Uterus (tissue), 4 donors: ENCODE measurements around the gene CNTNAP4. TPM values are rescaled to one million over a fixed set of nuclear protein-coding genes. Genes with fewer than 3 reads are reported as not detected.

Source experiments
- DNase-seq, 2 donors: peaks; one replicate each; pipeline ENCODE4 v3.0.0-alpha.2; 2019 to 2020
- H3K27ac ChIP-seq, 2 donors: fragments of 200-600 bp; sonication (generic); 1 replicate in 1 of 2; 2 replicates in 1 of 2; pipeline ENCODE4 v1.5.1; 2016 to 2018
- H3K27me3 ChIP-seq, 2 donors: fragments of 200-600 bp; sonication (generic); one replicate each; pipeline ENCODE4 v1.5.1; 2018 to 2019; ENCODE audit warnings: control low read depth in 1 of 2
- H3K36me3 ChIP-seq, 2 donors: fragments of 200-600 bp; sonication (generic); one replicate each; pipeline ENCODE4 v1.5.1; 2019; ENCODE audit warnings: control low read depth in 1 of 2
- H3K4me1 ChIP-seq, 2 donors: fragments of 200-600 bp; sonication (generic); one replicate each; pipeline ENCODE4 v1.5.1; 2018 to 2019; ENCODE audit warnings: control low read depth in 1 of 2
- H3K4me3 ChIP-seq, 2 donors: fragments of 200-600 bp; sonication (generic); 1 replicate in 1 of 2; 2 replicates in 1 of 2; pipeline ENCODE4 v1.5.1; 2018 to 2019; ENCODE audit warnings: mild to moderate bottlenecking in 1 of 2
- H3K9me3 ChIP-seq, 2 donors: fragments of 200-600 bp; sonication (generic); one replicate each; pipeline ENCODE4 v1.5.1; 2019; ENCODE audit warnings: control low read depth in 1 of 2
- POLR2A ChIP-seq, 2 donors: fragments of 450-650 bp; IDR thresholded peaks; one replicate each; pipeline ENCODE4 v1.6.1; 2016; ENCODE audit warnings: antibody characterized with exemption in 2 of 2, mild to moderate bottlenecking in 1 of 2, moderate library complexity in 1 of 2
- intact Hi-C: fragments of 100-400 bp; cut with DNase I; formaldehyde crosslinking; loops from one replicate; pipeline ENCODE4 v1.15.1; 2023; ENCODE audit warnings: low total_unique reads
- total RNA-seq, 4 donors: library from RNA; depleted of rRNA in 3 of 4; stranded (reverse); fragments of >200 nt in 3 of 4; gene quantifications; one replicate each; pipeline versions ENCODE4 v1.1.0 to v1.2.4, GENCODE V29; 2014 to 2023
- TF ChIP-seq, protein P1 (sequence below), 4 experiments: fragments of 200-600 bp in 2 of 4; fragments of 450-650 bp in 2 of 4; sonication (generic) in 2 of 4; IDR thresholded peaks; one replicate each; pipeline ENCODE4 v1.5.1; 2016 to 2019; ENCODE audit warnings: antibody characterized with exemption in 4 of 4, mild to moderate bottlenecking in 2 of 4, moderate library complexity in 1 of 4
- donor health status: DM: yes; HTN: yes; CAD: no.

Gene CNTNAP4
- total RNA-seq, 4 donors from 2014 or later, result 20.3 TPM; not detected in 3

DNA sequence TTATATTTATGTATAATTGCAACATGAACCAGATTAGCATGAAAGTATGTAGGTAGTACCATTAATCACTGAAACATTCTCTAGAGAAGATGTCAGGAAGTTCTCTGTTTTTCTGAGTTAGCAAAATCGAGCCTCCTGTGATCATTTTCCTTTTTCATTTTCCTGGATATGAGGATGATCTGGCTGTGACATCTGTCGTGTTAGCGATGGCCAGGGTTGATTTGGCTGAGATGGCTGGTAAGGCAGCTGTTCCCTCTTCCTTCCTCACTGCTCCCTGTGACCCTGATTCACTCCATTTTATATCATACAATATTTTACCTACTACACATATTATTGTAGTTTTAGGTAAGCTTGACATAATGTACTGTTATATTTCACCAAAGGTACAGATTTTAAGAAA, 10.3 kb downstream of the CNTNAP4 start:
- Histone ChIP-seq H3K9me3 (no peaks in the 10 kb centered on the region), H3K4me3 (no peak overlapping the region), H3K36me3 (no peaks in the 10 kb centered on the region), H3K27me3 (no peaks in the 10 kb centered on the region), H3K27ac (no peak overlapping the region), H3K4me1 (no peaks in the 10 kb centered on the region)
- TF ChIP-seq POLR2A (IDR thresholded peaks at IDR 0.05), result no peak
- TF ChIP-seq, protein P1, sequence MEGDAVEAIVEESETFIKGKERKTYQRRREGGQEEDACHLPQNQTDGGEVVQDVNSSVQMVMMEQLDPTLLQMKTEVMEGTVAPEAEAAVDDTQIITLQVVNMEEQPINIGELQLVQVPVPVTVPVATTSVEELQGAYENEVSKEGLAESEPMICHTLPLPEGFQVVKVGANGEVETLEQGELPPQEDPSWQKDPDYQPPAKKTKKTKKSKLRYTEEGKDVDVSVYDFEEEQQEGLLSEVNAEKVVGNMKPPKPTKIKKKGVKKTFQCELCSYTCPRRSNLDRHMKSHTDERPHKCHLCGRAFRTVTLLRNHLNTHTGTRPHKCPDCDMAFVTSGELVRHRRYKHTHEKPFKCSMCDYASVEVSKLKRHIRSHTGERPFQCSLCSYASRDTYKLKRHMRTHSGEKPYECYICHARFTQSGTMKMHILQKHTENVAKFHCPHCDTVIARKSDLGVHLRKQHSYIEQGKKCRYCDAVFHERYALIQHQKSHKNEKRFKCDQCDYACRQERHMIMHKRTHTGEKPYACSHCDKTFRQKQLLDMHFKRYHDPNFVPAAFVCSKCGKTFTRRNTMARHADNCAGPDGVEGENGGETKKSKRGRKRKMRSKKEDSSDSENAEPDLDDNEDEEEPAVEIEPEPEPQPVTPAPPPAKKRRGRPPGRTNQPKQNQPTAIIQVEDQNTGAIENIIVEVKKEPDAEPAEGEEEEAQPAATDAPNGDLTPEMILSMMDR (IDR thresholded peaks at IDR 0.05), result no peak
- no peak for DNase-seq
- intact Hi-C loops, result no loop called here

DNA sequence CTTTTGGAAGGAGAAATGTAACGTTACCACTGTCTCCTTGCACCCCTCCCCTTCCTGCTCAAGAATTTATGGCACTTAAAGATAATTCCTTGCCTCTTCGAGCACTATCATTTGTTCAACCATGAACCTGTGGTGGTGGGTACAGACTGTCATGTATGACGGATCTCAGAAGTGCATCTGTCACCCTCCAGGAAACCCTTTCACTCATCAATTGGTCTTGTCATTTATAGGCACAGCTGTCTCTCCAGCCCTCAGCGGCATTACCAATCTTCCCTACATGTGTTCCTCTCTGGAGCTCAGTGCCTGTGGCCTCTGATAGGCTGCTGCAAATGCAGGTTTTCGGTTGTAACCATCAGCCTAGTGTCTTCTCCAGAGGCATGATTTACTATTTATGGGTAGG, 15.0 kb downstream of the CNTNAP4 start:
- Histone ChIP-seq H3K4me1 (no peaks in the 10 kb centered on the region), H3K36me3 (no peaks in the 10 kb centered on the region), H3K27ac (no peak overlapping the region), H3K4me3 (no peak overlapping the region), H3K27me3 (no peaks in the 10 kb centered on the region), H3K9me3 (no peaks in the 10 kb centered on the region)
- no peak for DNase-seq
- TF ChIP-seq, protein P1 (IDR thresholded peaks at IDR 0.05), result no peak
- no peak for TF ChIP-seq POLR2A (IDR thresholded peaks at IDR 0.05)
- intact Hi-C loops, result no loop called here

DNA sequence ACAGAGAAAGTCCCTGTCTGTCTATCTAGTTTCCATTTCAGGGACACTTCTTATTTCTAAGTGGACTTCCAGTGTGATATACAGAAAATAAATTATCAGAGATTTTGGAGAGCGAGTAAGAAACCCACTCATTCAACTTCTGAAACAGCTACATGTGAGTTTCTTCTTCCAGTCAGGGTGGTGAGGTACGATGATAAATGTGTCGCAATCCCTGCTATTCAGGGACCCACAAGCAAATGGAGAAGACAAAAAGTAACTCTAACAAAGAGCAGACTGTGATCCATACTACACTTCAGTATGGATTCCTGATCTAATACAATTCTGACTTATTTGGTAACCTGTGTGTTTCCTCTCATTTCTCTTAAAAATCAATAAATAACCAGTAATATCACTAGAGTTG, 16.8 kb downstream of the CNTNAP4 start:
- intact Hi-C loops, result no loop called here
- DNase-seq, result no peak

DNA sequence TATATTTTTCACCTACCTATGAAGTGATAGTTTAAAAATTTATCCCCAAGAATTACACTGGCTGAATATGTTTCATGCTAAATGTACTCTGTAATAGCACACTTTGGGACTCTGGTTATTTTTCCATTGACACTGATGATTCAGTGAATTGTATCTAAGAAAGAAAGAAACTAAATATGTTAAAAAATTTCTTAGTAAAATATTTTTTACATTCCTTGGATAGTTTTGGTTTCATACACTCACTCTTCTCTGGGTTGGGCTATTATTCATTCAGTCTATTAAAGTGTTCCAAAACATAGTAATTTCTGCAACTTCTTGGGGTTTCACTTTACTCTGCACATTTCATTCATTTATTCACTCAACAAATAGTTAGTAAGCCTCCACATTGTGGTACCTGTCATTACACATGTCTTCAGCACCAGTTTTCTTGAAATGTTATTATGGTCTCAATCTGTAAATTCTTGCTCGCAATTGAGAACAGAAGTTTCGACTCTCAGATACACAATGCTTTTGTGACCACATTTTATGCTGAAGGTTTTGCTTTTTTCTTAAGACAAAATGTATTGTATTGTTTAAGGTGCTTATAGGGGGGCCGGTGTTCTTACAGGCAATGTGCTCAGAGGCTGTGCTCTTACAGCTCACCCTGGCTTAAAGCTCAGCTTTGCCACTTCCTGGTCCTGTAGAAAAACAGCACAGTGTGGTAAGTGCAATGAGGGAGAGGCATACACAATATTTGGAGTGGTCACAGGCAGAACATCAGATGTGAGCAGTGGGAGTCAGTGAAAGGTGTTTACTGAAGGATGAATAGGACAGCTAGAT, 17.4 kb downstream of the CNTNAP4 start:
- H3K36me3 ChIP-seq, result no peaks in the 10 kb centered on the region
- intact Hi-C loops, result no loop called here
- H3K27me3 ChIP-seq, result no peaks in the 10 kb centered on the region
- H3K4me3 ChIP-seq, result no peak overlapping the region
- TF ChIP-seq POLR2A (IDR thresholded peaks at IDR 0.05), result no peak
- TF ChIP-seq, protein P1 (IDR thresholded peaks at IDR 0.05), result no peak
- no peaks in the 10 kb centered on the region for H3K4me1 ChIP-seq
- no peak for DNase-seq
- no peak overlapping the region for H3K27ac ChIP-seq
- no peaks in the 10 kb centered on the region for H3K9me3 ChIP-seq

More for the DNA sequence above, 16.8 kb downstream of the CNTNAP4 start:
- Histone ChIP-seq H3K27me3 (no peaks in the 10 kb centered on the region), H3K27ac (no peak overlapping the region), H3K36me3 (no peaks in the 10 kb centered on the region), H3K9me3 (no peaks in the 10 kb centered on the region), H3K4me1 (no peaks in the 10 kb centered on the region), H3K4me3 (no peak overlapping the region)
- TF ChIP-seq POLR2A (IDR thresholded peaks at IDR 0.05), result no peak
- TF ChIP-seq, protein P1 (IDR thresholded peaks at IDR 0.05), result no peak

DNA sequence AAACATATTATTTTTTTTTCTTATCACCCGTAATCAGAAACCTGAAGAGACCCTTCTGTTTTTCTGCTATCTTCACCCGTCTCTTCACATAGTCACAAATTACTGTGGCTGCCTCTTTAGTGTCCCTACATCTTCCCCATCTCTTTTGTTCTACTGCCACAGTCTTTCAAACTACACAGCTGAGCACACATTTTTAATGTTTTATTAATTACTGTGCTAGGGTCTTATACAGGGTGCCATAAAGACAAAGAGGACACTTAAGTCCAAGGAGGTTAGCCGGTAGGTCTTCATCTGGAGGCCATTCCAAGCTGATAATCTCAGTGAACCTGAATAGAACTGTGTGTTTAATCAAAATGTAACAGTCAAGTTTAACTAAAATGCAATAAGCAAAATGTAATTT, 20.7 kb downstream of the CNTNAP4 start:
- no peaks in the 10 kb centered on the region for H3K36me3 ChIP-seq
- intact Hi-C loops, result no loop called here

More for the DNA sequence above, 20.7 kb downstream of the CNTNAP4 start:
- H3K4me3 ChIP-seq, result no peak overlapping the region
- no peaks in the 10 kb centered on the region for H3K27me3 ChIP-seq
- no peaks in the 10 kb centered on the region for H3K4me1 ChIP-seq
- H3K9me3 ChIP-seq, result no peaks in the 10 kb centered on the region
- no peak for DNase-seq
- TF ChIP-seq, protein P1 (IDR thresholded peaks at IDR 0.05), result no peak
- TF ChIP-seq POLR2A (IDR thresholded peaks at IDR 0.05), result no peak
- H3K27ac ChIP-seq, result no peak overlapping the region
